IMR-90 (cell line): ENCODE measurements around the gene ZDHHC19. TPM values are rescaled to one million over a fixed set of nuclear protein-coding genes. Genes with fewer than 3 reads are reported as not detected.
"Not testable (repeated sequence)": the region's sequence is repeated elsewhere in the genome, so short reads cannot be mapped to it uniquely, and the experiment has no call there.

Experiments
- ATAC-seq: fragments of 200-7000 bp; cut with Tn5 transposase; 2 replicates; pipeline ENCODE4 v1.9.1; 2020; ENCODE audit warnings: low read depth, mild to moderate bottlenecking, moderate library complexity
- BruUV-seq: library from RNA; stranded (reverse); fragments of 400-500 nt; replicated peaks from 2 replicates; lab custom pipeline; 2021; lab: Mats Ljungman, UMichigan
- CTCF ChIA-PET: fragments of 300-600 bp; formaldehyde crosslinking; extraction: SDS; loops from one replicate; lab custom pipeline; 2021; ENCODE audit warnings: antibody characterized with exemption; lab: Yijun Ruan, JAX
- POLR2A ChIA-PET: fragments of 300-600 bp; sonication (Branson Sonifier 250); formaldehyde crosslinking; loops from one replicate; lab custom pipeline; 2022; ENCODE audit warnings: antibody characterized with exemption; ENCODE audit not compliant: unreplicated experiment; lab: Charles Lee
- DNase-seq: peaks from one replicate; pipeline ENCODE4 v3.0.0; 2013
- H2AFZ ChIP-seq: replicated peaks from 2 replicates; pipeline ENCODE3; 2013; ENCODE audit warnings: low read length, mild to moderate bottlenecking; ENCODE audit not compliant: poor library complexity
- H2AK5ac ChIP-seq: 2 replicates; pipeline ENCODE4 v1.6.1; 2013; ENCODE audit warnings: low read depth, low read length, inconsistent platforms
- H2AK9ac ChIP-seq: replicated peaks from 2 replicates; pipeline ENCODE3; 2013; ENCODE audit warnings: mild to moderate bottlenecking, low read depth, low read length, moderate library complexity; ENCODE audit not compliant: poor library complexity
- H2BK120ac ChIP-seq: 2 replicates; pipeline ENCODE4 v1.6.1; 2013; ENCODE audit warnings: low read depth, low read length, inconsistent platforms
- H2BK15ac ChIP-seq: 3 replicates; pipeline ENCODE4 v1.6.1; 2013; ENCODE audit warnings: low read depth, low read length, inconsistent platforms
- H2BK20ac ChIP-seq: 2 replicates; pipeline ENCODE4 v1.6.1; 2013; ENCODE audit warnings: low read depth, mild to moderate bottlenecking, inconsistent platforms, low read length, moderate library complexity
- H2BK5ac ChIP-seq: 2 replicates; pipeline ENCODE4 v1.6.1; 2013; ENCODE audit warnings: mild to moderate bottlenecking, low read depth, low read length, inconsistent platforms; ENCODE audit not compliant: poor library complexity, severe bottlenecking
- H3K14ac ChIP-seq: replicated peaks from 2 replicates; pipeline ENCODE4 v1.6.1; 2013; ENCODE audit warnings: low read depth, low read length, inconsistent platforms
- H3K18ac ChIP-seq: 2 replicates; pipeline ENCODE4 v1.6.1; 2013; ENCODE audit warnings: low read depth, low read length, control low read depth
- H3K23ac ChIP-seq: 2 replicates; pipeline ENCODE4 v1.6.1; 2013; ENCODE audit warnings: low read depth, low read length, inconsistent platforms
- H3K27ac ChIP-seq: 2 replicates; pipeline ENCODE4 v1.5.1; 2013; ENCODE audit warnings: mild to moderate bottlenecking, control low read depth, low read length; ENCODE audit not compliant: insufficient read depth
- H3K27me3 ChIP-seq: 2 replicates; pipeline ENCODE4 v1.6.1; 2013; ENCODE audit warnings: low read length; ENCODE audit not compliant: control insufficient read depth, insufficient read depth
- H3K36me3 ChIP-seq: 2 replicates; pipeline ENCODE4 v1.6.1; 2013; ENCODE audit warnings: low read length, mixed read lengths; ENCODE audit not compliant: control insufficient read depth, insufficient read depth
- H3K4ac ChIP-seq: 2 replicates; pipeline ENCODE4 v1.6.1; 2013; ENCODE audit warnings: low read depth, low read length, inconsistent platforms
- H3K4me1 ChIP-seq: 2 replicates; pipeline ENCODE4 v1.6.1; 2013; ENCODE audit warnings: low read length, mixed read lengths; ENCODE audit not compliant: control insufficient read depth, insufficient read depth
- H3K4me2 ChIP-seq: 2 replicates; pipeline ENCODE4 v1.6.1; 2013; ENCODE audit warnings: low read depth, mild to moderate bottlenecking, control low read depth, low read length, moderate library complexity
- H3K4me3 ChIP-seq: 2 replicates; pipeline ENCODE4 v1.5.1; 2013; ENCODE audit warnings: low read depth, mild to moderate bottlenecking, control low read depth, low read length, moderate library complexity; ENCODE audit not compliant: insufficient read depth
- H3K56ac ChIP-seq: 2 replicates; pipeline ENCODE4 v1.6.1; 2013; ENCODE audit warnings: low read length, inconsistent platforms; ENCODE audit not compliant: insufficient read depth; ENCODE audit errors: extremely low read depth
- H3K79me1 ChIP-seq, 2 experiments: 2 replicates each; pipeline ENCODE4 v1.6.1; 2013; ENCODE audit warnings: low read length in 2 of 2, inconsistent platforms in 1 of 2, low read depth in 1 of 2
- H3K9ac ChIP-seq: 2 replicates; pipeline ENCODE4 v1.6.1; 2013; ENCODE audit warnings: low read depth, low read length, control low read depth
- H3K9me1 ChIP-seq: 2 replicates; pipeline ENCODE4 v1.6.1; 2013; ENCODE audit warnings: low read length, inconsistent platforms; ENCODE audit not compliant: insufficient read depth
- H3K9me3 ChIP-seq: 2 replicates; pipeline ENCODE4 v1.6.1; 2013; ENCODE audit warnings: low read length; ENCODE audit not compliant: control insufficient read depth, insufficient read depth
- H4K20me1 ChIP-seq: 2 replicates; pipeline ENCODE4 v1.6.1; 2013; ENCODE audit warnings: low read length, inconsistent platforms; ENCODE audit not compliant: insufficient read depth
- H4K5ac ChIP-seq: 2 replicates; pipeline ENCODE4 v1.6.1; 2013; ENCODE audit warnings: mild to moderate bottlenecking, low read depth, low read length, control low read depth
- H4K8ac ChIP-seq, 2 experiments: 2 replicates each; pipeline ENCODE4 v1.6.1; 2013; ENCODE audit warnings: low read depth in 2 of 2, low read length in 2 of 2, control low read depth in 1 of 2, inconsistent platforms in 1 of 2
- H4K91ac ChIP-seq: 2 replicates; pipeline ENCODE4 v1.6.1; 2013; ENCODE audit warnings: low read depth, low read length, inconsistent platforms; ENCODE audit not compliant: insufficient read depth
- MAZ ChIP-seq: IDR thresholded peaks from 2 replicates; pipeline ENCODE4 v1.6.1; 2012; ENCODE audit warnings: low read depth, mild to moderate bottlenecking, low read length, improper control_type of control experiment, moderate library complexity, borderline replicate concordance
- POLR2A ChIP-seq: IDR thresholded peaks from 2 replicates; pipeline ENCODE4 v1.6.1; 2012; ENCODE audit warnings: mild to moderate bottlenecking, low read depth, low read length
- RFX5 ChIP-seq: IDR thresholded peaks from 2 replicates; pipeline ENCODE4 v1.8.0; 2012; ENCODE audit warnings: low read depth, mild to moderate bottlenecking, low read length, moderate library complexity
- WGBS, 2 experiments: methylation state at CpG; one replicate each; pipeline versions ENCODE4 v1.1.5 to v1.1.7; 2013; ENCODE audit warnings: missing lambda C conversion rate in 2 of 2; ENCODE audit not compliant: insufficient read length in 1 of 2; ENCODE audit errors: extremely low coverage in 2 of 2; 5-methylcytosine and 5-hydroxymethylcytosine counted together
- dilution Hi-C: fragments of 300-500 bp; cut with HindIII; formaldehyde crosslinking; loops from one replicate; pipeline ENCODE4 v1.14.3; 2018; ENCODE audit warnings: low sequenced_read_pairs; ENCODE audit not compliant: unreplicated experiment
- in situ Hi-C: fragments of 300-500 bp; cut with MboI; formaldehyde crosslinking; loops from 3 replicates; pipeline ENCODE4 v1.14.3; 2019; ENCODE audit warnings: low sequenced_read_pairs, inconsistent platforms, mixed read lengths
- intact Hi-C: fragments of 100-400 bp; cut with micrococcal nuclease; formaldehyde crosslinking; loops from 2 replicates; pipeline ENCODE4 v1.10.0; 2022
- polyA plus RNA-seq, 3 experiments: library from polyadenylated mRNA; depleted of rRNA; stranded (reverse); fragments of >200 nt; gene quantifications; 2 replicates each; pipeline ENCODE4 v1.2.3, GENCODE V29; 2012; ENCODE audit warnings: low replicate concordance in 1 of 3
- total RNA-seq: library from RNA; depleted of rRNA; stranded (reverse); fragments of >200 nt; gene quantifications from 2 replicates; pipeline ENCODE4 v1.2.3, GENCODE V29; 2012
- TF ChIP-seq, protein P1 (sequence below): fragments of 150-350 bp; IDR thresholded peaks from 2 replicates; pipeline ENCODE4 v1.6.1; 2017; ENCODE audit warnings: mild to moderate bottlenecking, antibody characterized with exemption, low read length, low read depth

Gene ZDHHC19
- total and polyA plus RNA-seq, 2 of the 4 experiments (the other 2 are of a cell fraction), result 0.09 TPM; not detected in 1

DNA sequence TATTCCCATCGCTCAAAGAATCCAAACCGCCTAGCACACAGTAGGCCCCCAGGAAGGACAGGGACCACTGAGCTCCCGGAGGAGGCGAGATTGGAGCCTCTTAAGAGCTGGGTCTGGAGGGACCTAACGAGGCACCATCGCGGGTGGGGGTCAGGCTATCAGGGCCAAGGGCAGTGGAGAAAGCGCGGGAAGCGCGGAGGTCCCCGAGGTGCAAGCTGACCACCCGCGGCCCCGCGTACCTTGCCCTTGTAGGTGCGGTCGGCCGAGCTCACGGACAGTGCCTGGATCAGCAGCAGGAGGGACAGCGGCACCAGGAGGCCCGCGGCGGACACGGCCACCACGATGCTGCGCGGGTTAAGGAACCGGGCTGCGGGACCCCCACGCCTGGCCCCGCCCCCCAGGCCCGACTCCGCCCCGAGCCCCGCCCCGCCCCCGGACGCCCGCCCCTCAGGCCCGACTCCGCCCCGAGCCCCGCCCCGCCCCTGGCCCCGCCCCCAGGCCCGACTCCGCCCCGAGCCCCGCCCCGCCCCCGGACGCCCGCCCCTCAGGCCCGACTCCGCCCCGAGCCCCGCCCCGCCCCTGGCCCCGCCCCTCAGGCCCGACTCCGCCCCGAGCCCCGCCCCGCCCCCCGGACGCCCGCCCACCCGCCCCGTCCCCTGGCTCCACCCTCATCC lies 3.9 kb downstream of the ZDHHC19 start (continued):
- TF ChIP-seq, protein P1, sequence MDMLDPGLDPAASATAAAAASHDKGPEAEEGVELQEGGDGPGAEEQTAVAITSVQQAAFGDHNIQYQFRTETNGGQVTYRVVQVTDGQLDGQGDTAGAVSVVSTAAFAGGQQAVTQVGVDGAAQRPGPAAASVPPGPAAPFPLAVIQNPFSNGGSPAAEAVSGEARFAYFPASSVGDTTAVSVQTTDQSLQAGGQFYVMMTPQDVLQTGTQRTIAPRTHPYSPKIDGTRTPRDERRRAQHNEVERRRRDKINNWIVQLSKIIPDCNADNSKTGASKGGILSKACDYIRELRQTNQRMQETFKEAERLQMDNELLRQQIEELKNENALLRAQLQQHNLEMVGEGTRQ, result no peak
- TF ChIP-seq MAZ, result no peak
- TF ChIP-seq RFX5, result no peak
- no peak for TF ChIP-seq POLR2A

GRCh38 chr3:196205442-196206205 lies 5.6 kb downstream of the ZDHHC19 start:
- H3K36me3 ChIP-seq, BruUV-seq, H4K91ac ChIP-seq, H3K9me1 ChIP-seq, H3K4me2 ChIP-seq, CTCF ChIA-PET, H3K4ac ChIP-seq, H3K18ac ChIP-seq, H4K20me1 ChIP-seq, H4K8ac ChIP-seq, H2AFZ ChIP-seq, H3K56ac ChIP-seq, in situ Hi-C loops, dilution Hi-C loops, H2AK9ac ChIP-seq, H2AK5ac ChIP-seq, H3K4me3 ChIP-seq, H3K79me1 ChIP-seq, H3K27ac ChIP-seq, ATAC-seq, H4K5ac ChIP-seq, H3K9me3 ChIP-seq, H2BK20ac ChIP-seq, H3K23ac ChIP-seq, H2BK120ac ChIP-seq, H3K14ac ChIP-seq, DNase-seq, H2BK5ac ChIP-seq, H3K9ac ChIP-seq, H3K4me1 ChIP-seq, H2BK15ac ChIP-seq: not testable (repeated sequence)
- intact Hi-C loops, result loop anchor here (5.0 kb wide), 1 partner anchor 348 kb away; no protein-coding TSS in a partner anchor
- no CpG with 5 or more reads among the region's 9 CpGs for WGBS, 2 experiments
- H3K27me3 ChIP-seq, result peaks cover 18% of the 10 kb centered on the region
- POLR2A ChIA-PET, result interaction anchor here (0.6 kb wide), 1 partner anchor 23 kb away, joined by 13 read pairs; no protein-coding TSS in a partner anchor
